ENCODE results near the gene MAP3K9.

- no peak for TF ChIP-seq POLR2A (IDR thresholded peaks at IDR 0.05)
- no peak for TF ChIP-seq POLR2AphosphoS5 (IDR thresholded peaks at IDR 0.05)
Observed at GRCh38 chr14:70845601-70846000, 36.3 kb upstream of the MAP3K9 start.
